Lower leg skin (tissue), 4 donors: ENCODE measurements around the gene CPPED1. TPM values are rescaled to one million over a fixed set of nuclear protein-coding genes. Genes with fewer than 3 reads are reported as not detected.

Source experiments
- DNase-seq, 2 donors: peaks; one replicate each; pipeline ENCODE4 v3.0.0-alpha.2; 2019; ENCODE audit warnings: low spot score in 2 of 2
- H3K4me3 ChIP-seq: fragments of 200-600 bp; sonication (generic); 2 replicates; pipeline ENCODE4 v1.5.1; 2017; ENCODE audit warnings: mild to moderate bottlenecking, low read depth; ENCODE audit not compliant: poor library complexity, severe bottlenecking
- CTCF ChIP-seq, 3 donors: fragments of 450-650 bp; IDR thresholded peaks; one replicate each; pipeline ENCODE4 v1.5.1; 2016; ENCODE audit warnings: antibody characterized with exemption in 3 of 3, mild to moderate bottlenecking in 3 of 3, moderate library complexity in 2 of 3
- POLR2A ChIP-seq, 2 donors: fragments of 450-650 bp; IDR thresholded peaks; one replicate each; pipeline ENCODE4 v1.6.1; 2016 to 2017; ENCODE audit warnings: antibody characterized with exemption in 2 of 2, mild to moderate bottlenecking in 1 of 2, moderate library complexity in 1 of 2
- WGBS, 2 donors: methylation state at CpG; one replicate each; pipeline ENCODE4 v1.1.5; 2018; 5-methylcytosine and 5-hydroxymethylcytosine counted together
- intact Hi-C: fragments of 100-400 bp; cut with DNase I; formaldehyde crosslinking; loops from one replicate; pipeline ENCODE4 v1.15.0; 2023; ENCODE audit warnings: low total_unique reads
- total RNA-seq, 4 donors: library from RNA; depleted of rRNA; stranded (reverse); fragments of >200 nt; gene quantifications; one replicate each; pipeline ENCODE4 v1.1.0, GENCODE V29; 2016

The CPPED1 gene
- total RNA-seq, 4 donors from 2014 or later, result 5.4 to 11.6 (median 8.2) TPM

- TF ChIP-seq POLR2A (IDR thresholded peaks at IDR 0.05) (no peak), CTCF (IDR thresholded peaks at IDR 0.05) (no peak)
- no peak overlapping the region for H3K4me3 ChIP-seq
- intact Hi-C loops, result no loop called here
- no peak for DNase-seq
- WGBS, 2 donors, result 93 to 96% methylated on average over 4 of the region's 4 CpGs
Measured at GRCh38 chr16:12744860-12745259, 58.8 kb downstream of the CPPED1 start.

DNA sequence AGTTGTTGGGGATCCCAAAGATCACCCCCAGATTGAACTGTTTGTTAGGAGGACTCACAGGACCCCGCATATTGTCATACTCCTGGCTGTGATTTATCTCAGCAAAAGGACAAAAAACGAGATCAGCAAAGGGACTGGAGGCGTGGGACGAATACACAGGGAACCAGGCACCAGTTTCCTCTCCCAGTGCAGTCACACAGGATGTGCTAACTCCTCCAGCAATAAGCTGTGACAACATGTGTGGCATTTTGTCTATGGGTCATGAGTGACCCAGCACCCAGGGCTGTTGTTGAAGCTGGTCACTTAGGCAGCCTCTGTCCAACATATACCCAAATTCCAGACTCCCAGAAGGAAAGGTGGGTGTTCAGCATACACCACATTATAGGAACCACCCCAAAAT, 60.9 kb downstream of the CPPED1 start:
- H3K4me3 ChIP-seq, result no peak overlapping the region
- no peak for DNase-seq
- TF ChIP-seq POLR2A (IDR thresholded peaks at IDR 0.05), result no peak
- TF ChIP-seq CTCF (IDR thresholded peaks at IDR 0.05), result no peak
- intact Hi-C loops, result no loop called here
- WGBS, 2 donors, result 93 to 96% methylated on average over 4 of the region's 4 CpGs

DNA sequence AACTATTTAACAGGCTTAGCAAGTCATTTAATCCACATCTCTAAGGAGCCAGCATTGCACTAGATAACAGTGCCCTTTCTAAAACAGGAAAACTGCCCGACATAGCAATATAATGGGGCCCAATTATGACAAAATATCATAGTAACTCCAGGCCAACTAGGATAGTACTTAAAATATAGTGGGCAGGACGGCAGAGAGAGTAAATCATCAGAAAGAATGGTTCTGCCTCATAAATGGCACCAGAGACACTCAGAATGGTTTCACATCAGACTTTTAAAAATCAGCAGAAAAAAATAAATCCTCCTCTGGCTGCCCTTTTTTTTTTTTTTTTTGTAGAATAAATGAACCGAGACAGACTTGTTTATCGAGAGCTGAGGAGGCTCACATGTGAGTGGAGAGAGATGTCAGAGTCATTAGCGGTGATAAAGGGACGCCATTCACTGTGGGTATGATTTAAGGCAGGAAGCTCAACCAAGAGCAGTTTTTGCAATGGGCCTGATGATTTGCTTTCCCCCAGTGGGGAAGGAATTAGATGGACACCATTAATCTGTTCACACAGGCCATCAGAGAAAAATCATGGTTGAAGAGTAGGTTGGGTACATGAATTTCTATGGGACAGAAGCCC, 62.6 kb downstream of the CPPED1 start:
- 81 to 83% methylated on average over 6 of the region's 6 CpGs for WGBS, 2 donors
- no peak for TF ChIP-seq CTCF (IDR thresholded peaks at IDR 0.05)
- TF ChIP-seq POLR2A (IDR thresholded peaks at IDR 0.05), result no peak
- intact Hi-C loops, result no loop called here
- H3K4me3 ChIP-seq, result no peak overlapping the region
- DNase-seq, result no peak

DNA sequence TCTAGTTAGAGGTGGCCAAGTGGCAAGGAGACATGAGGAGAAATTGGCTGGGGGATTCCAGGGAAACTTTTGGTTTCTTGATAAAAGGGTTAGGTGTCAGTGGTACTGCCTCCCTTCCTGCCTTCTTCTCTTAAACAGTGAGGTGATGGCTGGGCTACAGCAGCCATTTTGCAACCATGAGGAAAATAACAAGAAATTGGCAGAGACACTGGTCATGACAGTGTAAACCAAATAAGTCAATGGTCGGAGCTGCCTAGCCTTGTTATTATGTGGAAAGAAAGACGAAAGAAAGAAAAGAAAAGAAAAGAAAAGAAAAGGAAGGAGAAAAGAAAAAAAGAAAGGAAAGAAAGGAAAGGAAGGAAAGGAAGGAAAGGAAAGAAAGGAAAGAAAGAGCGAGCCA, 63.9 kb downstream of the CPPED1 start:
- WGBS, 2 donors, result 94 to 95% methylated on average over 3 of the region's 3 CpGs
- intact Hi-C loops, result no loop called here
- no peak for TF ChIP-seq POLR2A (IDR thresholded peaks at IDR 0.05)
- no peak for TF ChIP-seq CTCF (IDR thresholded peaks at IDR 0.05)

DNA sequence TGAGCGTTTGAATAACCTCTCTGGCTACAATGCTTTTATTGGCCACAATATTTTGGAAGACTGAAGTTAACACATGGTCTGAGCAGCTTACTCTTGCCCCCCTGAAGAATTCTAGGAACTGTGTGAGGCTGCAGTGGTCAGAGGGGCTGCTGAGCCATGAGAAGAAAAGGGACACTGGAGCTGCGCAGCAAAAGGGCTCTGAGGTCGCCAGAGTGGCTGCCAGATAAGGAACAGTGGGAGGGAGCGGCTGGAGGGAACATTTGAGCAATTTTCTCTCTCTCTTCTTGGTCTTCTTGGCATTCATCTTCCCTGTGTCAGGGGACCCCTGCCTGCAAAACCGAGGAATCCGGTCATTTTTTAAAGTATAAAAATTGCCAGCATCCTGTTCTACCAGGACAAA, 66.1 kb downstream of the CPPED1 start:
- 86 to 93% methylated on average over 6 of the region's 6 CpGs for WGBS, 2 donors
- DNase-seq, result no peak
- intact Hi-C loops, result no loop called here
- H3K4me3 ChIP-seq, result no peak overlapping the region
- TF ChIP-seq CTCF (IDR thresholded peaks at IDR 0.05), result no peak
- no peak for TF ChIP-seq POLR2A (IDR thresholded peaks at IDR 0.05)

More for the DNA sequence above, 63.9 kb downstream of the CPPED1 start:
- no peak overlapping the region for H3K4me3 ChIP-seq
- DNase-seq, result no peak

- H3K4me3 ChIP-seq, result no peak overlapping the region
- TF ChIP-seq CTCF (IDR thresholded peaks at IDR 0.05) (no peak), POLR2A (IDR thresholded peaks at IDR 0.05) (no peak)
- intact Hi-C loops, result no loop called here
- WGBS, 2 donors, result 90 to 92% methylated on average over 2 of the region's 2 CpGs
- no peak for DNase-seq
Measured at GRCh38 chr16:12735805-12736204, 67.9 kb downstream of the CPPED1 start.
